ENCODE data around the gene MRPL2. TPM values are rescaled to one million over a fixed set of nuclear protein-coding genes. Genes with fewer than 3 reads are reported as not detected.
"Not testable (repeated sequence)": the region's sequence is repeated elsewhere in the genome, so short reads cannot be mapped to it uniquely, and the experiment has no call there.

Gene MRPL2
- total RNA-seq, 1 donor from 2014 or later, result 8.2 TPM

DNA sequence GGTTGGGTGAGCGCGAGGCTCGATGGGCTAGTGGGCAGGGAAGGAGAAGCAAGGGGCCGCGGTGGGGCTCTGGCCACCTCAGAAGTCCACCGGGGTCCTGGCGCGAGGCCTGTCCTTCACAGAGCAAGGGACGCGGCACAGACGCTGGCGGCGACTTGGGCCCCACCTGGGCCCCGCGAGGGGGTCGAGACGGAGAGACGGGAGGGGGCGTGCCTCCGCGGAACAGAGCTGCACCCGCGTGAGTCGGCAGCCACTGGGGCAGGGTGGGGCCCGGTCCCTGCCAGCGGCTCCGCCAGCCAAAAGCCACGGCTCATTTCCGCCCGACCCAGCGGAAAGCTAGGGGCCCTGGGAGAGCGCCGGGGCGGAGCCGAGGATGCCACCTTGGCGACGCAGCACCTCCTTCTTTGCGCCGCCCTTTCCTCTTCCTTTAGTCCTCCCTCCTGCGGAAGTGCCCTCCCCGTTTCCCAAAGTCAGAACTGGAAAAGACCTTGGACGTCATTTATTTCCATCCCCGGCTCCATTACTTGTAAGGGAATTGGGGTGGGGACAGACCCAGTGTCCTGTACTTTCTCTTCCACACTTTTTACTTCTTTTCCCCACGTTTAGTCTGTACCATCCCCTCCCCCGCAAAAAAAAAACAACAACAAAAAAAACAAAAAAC lies 5.6 kb downstream of the MRPL2 start, which contains the start of gene CUL7:
TSS of gene CUL7 (minus strand) at position 307 of the 661 bp plus-strand sequence. CDS start 1,063 bp downstream, outside the sequence.
- peak; percentile 85 to 95 for DNase-seq (ENCODE audit: low spot score in 2 of 2)
- FAIRE-seq, result no peak

DNA sequence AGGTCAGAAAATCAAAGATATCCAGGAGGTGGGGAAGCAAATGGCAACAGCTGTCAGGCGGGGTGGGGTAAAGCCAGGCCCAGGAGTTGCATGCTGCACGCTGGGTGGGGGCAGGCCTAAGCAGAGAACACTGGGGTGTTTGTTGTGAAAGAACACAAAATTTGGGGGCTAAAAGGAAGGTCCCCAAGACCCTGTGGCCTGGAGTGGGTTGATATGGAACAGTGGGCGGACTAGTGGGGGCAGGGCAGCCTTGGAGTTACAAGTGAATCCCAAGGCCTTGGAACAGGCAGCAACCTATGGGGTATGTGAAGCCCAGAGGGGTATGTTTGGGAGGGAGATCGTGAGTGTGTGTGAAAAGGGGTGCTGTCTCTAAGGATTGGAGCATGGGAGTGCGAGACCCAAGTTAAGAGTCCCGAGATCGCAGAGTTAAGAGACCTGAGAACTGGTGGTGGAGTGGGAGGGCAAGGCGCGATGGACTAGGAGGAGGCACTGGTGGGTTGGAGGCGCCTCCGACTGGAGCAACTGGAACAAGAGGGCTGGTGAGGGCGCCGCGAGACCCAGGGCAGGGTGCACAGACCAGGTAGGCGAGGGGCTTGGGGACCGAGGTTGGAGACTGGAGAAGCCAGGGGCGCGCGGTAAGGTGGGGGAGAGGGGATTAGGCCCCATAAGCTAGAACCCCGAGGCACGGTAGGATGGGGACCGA lies 6.2 kb downstream of the MRPL2 start:
- DNase-seq (ENCODE audit: low spot score in 2 of 2), result no peak
- no peak for FAIRE-seq

DNA sequence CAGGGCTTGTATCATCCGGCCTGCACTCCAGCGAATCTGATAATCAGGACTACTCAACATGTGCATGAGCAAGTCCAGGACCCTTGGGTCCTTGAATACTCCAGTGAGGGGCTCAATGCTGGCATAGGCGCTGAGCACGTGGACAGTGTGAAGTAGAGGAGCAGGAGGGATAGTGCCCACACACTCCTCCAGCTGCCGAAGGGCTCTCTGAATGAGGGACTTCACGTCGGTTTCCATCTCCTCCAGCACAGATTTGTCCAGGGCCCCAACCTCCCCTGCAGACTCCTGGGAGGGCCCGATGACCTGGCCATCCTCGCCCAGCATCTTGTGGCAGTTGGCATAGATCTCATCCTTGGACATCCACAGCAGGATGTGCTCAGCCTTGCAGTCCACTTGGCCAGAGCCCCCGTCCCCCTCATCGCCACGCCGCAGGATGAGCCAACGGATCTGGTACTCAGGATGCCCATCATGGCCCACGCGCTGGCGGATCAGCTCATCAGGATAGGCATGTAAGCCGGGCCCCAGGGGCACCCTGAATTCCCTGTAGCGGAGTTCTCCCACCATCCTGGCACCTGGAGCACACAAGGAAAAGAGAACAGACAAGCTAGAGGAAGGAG lies 6.9 kb downstream of the MRPL2 start:
- no peak for DNase-seq (ENCODE audit: low spot score in 2 of 2)
- no peak for FAIRE-seq

DNA sequence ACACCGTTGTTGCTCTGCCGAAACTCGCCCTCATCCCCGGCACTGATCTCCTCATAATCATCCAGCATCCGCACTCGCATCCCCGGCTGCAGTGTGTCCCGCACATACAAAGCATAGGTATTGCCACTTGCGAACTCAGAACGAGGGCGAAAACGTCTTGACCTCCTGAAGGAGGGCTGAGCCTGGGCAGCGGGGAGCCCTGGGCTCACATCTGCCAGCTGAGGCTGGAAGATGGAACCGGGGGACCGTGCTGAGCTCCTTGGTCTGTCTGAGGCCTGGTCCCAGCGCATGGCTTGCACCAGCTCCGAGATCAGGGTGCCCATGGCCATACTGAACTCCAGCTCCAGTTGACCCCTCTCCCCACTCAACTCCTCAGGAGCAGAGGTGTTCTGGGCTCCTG lies 8.3 kb downstream of the MRPL2 start:
- DNase-seq (ENCODE audit: low spot score in 2 of 2) (no peak), FAIRE-seq (no peak)

DNA sequence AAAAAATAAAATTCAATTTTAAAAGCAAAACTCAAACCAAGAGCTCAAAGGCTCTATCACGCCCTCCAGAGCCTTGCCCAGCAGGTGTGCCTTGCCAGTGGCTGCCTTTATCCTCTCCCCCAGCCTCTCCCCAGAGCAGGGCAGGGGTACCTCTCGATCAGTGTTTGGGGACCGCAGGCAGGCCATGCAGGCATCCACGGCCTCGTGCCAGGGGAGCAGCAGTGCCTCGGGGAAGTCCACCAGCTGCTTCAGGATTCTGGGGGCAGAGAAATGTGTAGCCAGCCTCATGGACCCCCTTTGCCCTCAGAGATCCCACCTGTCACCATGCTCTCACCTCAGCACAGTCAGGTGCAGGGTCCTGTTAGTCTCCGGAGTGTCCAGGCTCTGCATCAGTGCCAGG lies 11.2 kb downstream of the MRPL2 start:
- FAIRE-seq, result no peak
- DNase-seq (ENCODE audit: low spot score in 2 of 2), result no peak

DNA sequence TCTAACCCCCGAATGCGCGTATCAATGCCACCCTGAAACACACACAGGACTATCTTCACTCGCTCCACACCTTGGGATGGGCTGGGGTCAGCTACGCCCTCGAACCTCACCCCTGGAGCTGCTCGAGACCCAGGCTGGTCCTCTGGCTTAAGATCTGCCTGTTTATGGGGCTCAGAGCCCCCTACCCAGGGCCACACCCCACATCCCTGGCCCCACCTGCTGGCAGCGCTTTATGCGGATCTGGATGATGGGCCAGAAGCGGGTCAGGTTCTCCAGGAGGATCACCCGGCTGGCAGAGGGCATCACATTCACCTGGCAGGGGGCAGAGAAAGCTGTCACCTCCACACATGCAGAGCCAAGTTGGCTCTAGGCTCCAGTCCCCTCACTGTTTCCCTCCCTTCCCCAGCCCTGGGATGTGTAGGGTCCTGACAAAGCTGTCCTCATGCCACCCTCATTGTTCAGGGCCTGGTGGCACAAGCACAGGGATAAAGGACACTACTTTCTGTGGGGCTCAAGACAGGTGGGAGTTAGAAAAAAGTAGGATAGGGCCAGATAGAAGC lies 13.8 kb downstream of the MRPL2 start:
- DNase-seq (ENCODE audit: low spot score in 2 of 2), result no peak
- FAIRE-seq, result no peak

DNA sequence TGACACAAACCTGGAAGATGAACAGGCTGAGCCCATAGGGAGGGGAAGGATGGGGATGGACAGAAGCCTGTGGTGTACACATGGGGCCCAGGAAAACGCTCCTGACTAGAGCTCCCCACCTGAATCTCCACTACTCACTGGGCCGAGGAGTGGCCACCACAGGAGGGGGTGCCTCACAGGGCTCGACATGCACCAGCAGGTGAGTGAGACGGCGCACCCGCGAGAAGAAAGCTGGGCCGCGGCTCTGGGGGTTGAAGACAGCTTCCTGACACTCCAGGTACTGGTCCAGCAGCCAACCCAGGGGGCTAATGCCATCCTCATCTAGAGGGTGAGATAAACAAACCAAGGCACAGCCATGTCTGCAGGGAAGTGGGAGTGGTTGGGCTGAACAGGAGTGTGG lies 15.9 kb downstream of the MRPL2 start:
- DNase-seq (ENCODE audit: low spot score in 2 of 2) (no peak), FAIRE-seq (no peak)

DNA sequence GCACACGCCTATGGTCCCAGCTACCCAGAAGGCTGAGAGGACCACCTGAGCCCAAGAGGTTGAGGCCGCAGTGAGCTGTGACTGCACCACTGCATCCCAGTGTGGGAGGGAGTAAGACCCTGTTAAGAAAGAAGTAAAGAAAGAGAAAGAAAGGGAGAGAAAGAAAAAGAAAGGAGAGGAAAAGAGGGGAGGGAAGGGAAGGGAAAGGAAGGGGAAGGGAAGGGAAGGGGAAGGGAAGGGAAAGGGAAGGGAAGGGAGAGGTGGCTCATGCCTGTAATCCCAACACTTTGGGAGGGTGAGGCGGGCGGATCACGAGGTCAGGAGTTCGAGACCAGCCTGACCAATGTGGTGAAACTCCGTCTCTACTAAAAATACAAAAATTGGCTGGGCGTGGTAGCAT lies 17.8 kb downstream of the MRPL2 start:
- DNase-seq (ENCODE audit: low spot score in 2 of 2); FAIRE-seq: not testable (repeated sequence)

DNA sequence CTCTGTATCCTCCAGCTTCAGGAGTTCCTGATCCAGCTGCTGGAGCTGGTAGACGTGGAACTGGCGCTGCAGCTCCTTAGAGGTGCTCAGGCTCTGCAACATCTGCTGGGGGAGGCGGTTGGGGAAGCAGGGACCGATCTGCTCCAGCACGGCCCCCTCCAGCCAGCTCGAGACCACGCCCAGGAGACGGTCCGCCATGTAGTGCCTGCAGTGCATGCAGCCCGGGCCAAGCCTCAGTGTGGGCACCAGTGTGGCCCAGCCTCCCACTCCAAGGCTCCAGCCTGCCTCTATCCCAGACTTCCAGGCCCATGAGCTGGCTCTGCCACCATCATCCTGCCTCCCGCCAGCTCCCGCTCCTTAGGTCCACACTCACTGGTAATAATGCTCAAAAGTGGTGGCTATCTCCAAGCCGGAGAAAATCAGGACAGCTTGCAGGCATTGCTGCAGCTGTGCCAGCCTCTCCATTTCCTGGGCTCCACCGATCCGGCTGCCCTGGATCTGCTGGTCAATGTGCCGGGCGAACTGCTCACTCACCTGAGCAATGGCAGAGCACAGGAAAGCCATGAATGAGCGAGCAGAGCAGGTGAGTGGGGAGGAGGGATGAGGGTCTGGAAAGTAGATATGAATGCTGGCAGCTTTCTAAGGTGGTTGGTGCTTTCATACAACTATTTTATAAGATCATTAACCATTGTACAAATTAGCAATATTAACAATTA lies 18.5 kb downstream of the MRPL2 start:
- DNase-seq (ENCODE audit: low spot score in 2 of 2), result no peak
- FAIRE-seq, result no peak

DNA sequence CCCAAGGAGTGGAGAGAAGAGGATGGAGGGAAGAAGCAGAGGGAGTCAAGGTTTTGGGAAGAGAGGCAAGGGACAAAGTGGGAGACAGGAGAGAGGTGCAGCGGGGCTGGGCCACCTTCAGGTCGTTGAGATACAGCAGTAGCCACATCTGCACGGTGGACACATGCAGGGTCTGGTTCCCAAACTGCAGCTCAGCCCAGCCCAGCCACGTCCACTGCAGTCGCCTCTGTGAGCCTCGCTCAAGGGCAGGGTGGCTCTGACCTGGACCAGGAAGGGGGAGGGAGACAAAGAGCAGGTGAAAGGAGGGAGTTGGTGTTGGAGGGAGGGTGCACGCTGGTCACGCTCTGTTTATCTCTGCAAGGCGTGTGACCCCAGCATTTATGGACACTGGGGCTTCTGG lies 20.5 kb downstream of the MRPL2 start:
- no peak for DNase-seq (ENCODE audit: low spot score in 2 of 2)
- no peak for FAIRE-seq

DNA sequence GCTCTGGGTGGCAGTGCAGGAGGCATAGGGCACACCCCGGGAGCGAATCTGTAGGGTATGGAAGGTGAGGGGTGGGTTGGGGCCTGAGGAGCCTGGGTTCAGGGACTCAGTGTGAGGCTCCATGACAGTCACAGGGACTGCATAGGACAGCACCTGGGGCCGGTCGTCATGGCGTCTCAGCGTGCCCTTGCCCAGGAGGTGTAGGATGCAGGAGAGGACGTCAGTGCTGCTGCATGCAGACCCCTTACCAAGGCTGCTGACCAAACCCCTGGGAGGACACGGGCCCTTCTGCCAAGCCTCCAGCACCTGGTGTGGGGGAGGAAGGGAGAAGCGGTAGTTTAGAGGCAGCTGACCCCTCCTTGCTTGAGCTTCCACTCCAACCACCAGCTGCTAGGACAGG lies 21.5 kb downstream of the MRPL2 start:
- FAIRE-seq (no peak), DNase-seq (ENCODE audit: low spot score in 2 of 2) (no peak)

DNA sequence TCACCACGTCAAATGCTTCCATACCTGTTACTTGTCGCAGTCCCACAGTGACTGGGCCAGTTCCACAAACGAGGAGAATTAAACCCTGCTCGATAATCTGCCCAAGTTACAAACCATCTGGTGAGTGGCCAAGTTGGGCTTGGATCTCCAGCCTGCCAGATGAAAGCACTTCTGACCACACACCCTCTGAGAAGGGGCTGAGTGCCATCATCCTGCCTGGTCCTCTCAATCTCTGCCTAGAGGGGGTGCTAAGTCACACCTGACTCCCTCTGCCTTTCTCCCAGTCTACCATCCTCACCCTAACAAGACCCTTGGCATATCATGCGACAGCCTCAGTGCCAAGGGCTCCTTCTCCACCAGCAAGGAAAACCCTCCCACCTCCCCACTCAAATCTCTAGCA lies 22.0 kb downstream of the MRPL2 start:
- FAIRE-seq (no peak), DNase-seq (ENCODE audit: low spot score in 2 of 2) (no peak)

DNA sequence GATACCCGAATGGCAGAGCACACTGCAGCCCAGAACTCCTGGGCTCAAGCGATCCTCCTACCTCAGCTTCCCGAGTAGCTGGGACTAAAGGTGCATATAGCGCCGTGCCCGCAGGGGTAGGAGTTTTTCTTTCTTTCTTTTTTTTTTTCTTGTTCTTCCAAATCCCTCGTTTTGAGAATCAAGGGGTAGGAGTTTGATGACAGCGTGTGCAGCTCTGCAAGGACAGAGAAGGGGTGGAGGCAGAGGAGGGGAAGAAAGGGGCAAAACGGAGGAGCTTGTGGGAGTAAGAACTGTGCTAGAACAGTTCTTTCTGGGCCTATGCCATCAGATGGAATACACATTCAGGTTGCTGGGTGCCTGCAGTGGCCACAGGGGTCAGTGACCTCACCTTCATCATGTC lies 22.5 kb downstream of the MRPL2 start:
- no peak for DNase-seq (ENCODE audit: low spot score in 2 of 2)

DNA sequence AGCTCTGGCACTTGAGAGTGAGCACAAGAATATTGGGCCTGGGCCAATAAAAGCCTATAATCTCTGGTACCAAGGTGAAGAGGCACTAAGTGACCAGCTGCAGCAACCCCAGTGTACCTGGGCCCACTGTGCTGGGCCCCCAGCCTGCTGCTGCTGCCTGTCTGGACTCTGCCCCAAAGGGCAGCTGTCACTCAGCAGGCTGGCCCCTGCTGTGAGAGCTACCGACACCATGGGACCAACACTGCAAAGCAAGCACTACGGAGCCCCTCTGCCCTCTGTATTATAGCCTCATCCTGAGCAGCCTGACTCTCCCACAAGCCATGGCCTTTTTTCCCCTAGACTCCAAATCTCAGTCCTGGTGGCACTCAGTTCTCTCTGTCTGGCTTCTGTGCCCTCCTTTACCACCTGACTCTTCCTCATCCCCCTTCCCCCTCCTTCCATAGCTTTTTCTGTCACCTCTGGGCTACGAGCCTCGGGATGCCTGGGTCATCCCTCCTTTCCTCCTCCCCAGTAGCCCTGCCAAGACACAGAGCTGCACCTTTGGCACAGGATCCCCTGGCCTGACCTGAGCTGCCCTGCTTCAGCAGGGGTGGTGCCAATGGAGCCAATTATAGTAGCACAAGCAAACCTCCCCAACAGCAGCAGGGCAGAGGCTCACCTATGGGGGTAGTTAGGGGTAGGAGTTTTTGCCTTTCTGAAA lies 23.6 kb downstream of the MRPL2 start:
- DNase-seq (ENCODE audit: low spot score in 2 of 2), result no peak
- no peak for FAIRE-seq

More for the DNA sequence above, 22.5 kb downstream of the MRPL2 start:
- no peak for FAIRE-seq

DNA sequence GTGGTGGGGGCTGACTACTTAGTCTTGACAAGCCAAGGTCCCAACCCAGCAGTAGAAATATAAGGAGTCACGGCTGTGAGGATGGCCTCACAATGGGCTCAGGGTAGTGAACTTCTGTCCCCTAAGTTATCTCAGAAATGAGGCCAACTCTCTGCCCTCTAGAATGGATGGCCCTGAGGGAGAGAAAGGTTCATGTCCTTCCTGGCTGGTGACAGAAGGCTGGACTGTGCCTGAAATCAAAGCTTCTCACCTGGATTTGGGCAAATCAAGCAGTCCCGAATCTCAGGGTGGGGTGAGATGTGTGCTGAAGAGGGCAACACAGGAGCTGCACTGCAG lies 25.1 kb downstream of the MRPL2 start:
- FAIRE-seq (no peak), DNase-seq (ENCODE audit: low spot score in 2 of 2) (no peak)

DNA sequence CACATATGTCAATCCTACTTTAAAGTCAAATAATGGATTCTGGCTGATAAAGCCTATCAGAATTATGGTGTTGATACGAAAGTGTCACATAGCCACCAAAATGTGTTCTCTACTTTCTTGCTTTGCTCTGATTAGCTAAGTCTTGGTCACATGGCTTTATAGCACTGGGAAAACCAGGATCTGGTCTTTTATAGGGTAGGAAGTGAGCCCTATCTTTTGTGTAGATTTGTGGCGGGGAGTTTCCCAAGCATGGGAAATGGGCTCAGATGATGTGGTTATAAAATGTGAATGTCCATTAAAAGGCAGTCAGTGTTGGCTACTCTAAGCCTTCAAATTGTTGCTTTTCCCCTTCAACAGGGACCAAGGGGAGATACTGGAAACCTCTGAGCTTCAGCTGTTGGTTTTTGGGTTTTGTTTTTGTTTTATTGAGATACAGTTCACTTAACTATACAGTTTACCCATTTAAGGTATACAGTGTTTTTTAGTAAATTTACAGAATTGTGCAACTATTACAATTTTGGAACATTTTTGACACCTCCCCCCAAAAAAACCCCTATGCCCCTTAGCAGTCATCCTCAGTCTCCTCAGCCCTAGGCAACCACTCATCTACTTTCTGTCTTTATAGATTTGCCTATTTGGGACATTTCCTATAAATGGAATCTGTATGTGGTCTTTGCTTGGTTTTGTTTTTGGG lies 25.6 kb downstream of the MRPL2 start:
- FAIRE-seq, result no peak
- no peak for DNase-seq (ENCODE audit: low spot score in 2 of 2)

DNA sequence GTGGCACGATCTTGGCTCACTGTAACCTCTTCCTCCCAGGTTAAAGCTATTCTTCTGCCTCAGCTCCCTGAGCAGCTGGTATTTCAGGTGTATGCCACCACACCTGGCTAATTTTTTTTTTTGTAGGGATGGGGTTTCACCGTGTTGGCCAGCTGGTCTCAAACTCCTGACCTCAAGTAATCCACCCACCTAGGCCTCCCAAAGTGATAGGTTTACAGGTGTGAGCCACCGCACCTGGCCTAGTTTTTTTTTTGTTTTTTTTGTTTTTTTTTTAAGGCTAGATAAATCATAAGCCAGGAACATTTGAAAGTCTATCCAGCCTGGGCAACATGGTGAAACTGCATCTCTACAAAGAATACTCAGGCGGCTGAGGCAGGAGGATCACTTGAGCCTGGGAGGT lies 26.9 kb downstream of the MRPL2 start:
- FAIRE-seq (no peak), DNase-seq (ENCODE audit: low spot score in 2 of 2) (no peak)

DNA sequence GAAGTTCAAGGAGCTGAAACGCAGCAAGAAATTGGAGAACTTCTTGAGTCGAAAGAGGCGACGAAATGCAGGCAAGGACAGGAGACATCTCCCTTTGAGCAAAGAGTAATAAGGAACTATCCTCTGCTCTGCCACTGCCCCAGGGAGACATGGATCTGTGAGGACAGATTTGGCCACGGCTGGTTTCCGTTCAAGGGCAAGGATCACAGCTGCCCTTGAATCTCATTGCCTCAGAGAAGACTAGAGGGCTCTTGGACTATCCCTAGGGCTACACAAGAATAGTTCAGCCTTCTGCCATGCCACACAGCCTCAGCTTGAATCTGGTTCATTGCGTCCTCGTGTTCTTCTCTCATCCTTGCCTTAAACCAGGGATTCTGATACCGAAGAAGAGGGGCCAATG lies 30.1 kb downstream of the MRPL2 start:
- DNase-seq (ENCODE audit: low spot score in 2 of 2), result no peak
- FAIRE-seq, result no peak

DNA sequence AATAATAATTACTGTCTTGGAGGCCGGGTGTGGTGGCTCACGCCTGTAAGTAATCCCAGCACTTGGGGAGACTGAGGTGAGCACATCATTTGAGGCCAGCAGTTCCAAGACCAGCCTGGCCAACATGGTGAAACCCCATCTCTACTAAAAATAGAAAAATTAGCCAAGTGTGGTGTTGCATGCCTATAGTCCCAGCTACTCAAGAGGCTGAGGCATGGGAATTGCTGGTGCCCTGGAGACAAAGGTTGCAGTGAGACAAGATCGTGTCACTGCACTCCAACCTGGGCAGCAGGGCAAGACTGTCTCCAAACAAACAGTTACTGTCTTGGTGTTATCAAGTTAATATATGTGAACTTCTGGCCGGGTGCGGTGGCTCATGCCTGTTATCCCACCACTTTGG lies 32.9 kb downstream of the MRPL2 start:
- DNase-seq (ENCODE audit: low spot score in 2 of 2) (no peak), FAIRE-seq (no peak)

DNA sequence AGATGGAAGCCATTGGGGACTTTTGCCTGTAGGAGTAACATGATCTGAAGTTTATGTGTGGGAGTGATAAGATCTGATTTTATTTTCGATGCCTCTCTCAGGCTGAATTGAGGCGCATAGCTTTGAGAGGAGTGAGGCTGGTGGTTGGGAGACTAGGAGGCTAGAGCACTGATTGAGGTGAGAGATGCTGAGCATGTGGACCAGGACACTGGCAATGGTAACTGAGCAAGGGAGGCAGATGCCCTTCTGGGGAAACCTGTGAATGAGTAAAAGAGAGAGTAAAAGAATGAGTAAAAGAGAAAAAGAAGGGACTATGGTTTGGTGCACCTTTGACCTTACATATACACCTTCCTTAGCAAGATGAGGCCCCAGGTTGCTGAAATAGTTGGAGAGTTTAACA lies 34.8 kb downstream of the MRPL2 start:
- no peak for DNase-seq (ENCODE audit: low spot score in 2 of 2)
- FAIRE-seq, result no peak
